ENCODE results near the gene RAP2B. TPM values are rescaled to one million over a fixed set of nuclear protein-coding genes. Genes with fewer than 3 reads are reported as not detected.

The RAP2B gene
- total RNA-seq, 1 donor from 2014 or later: 29.0 TPM

DNA sequence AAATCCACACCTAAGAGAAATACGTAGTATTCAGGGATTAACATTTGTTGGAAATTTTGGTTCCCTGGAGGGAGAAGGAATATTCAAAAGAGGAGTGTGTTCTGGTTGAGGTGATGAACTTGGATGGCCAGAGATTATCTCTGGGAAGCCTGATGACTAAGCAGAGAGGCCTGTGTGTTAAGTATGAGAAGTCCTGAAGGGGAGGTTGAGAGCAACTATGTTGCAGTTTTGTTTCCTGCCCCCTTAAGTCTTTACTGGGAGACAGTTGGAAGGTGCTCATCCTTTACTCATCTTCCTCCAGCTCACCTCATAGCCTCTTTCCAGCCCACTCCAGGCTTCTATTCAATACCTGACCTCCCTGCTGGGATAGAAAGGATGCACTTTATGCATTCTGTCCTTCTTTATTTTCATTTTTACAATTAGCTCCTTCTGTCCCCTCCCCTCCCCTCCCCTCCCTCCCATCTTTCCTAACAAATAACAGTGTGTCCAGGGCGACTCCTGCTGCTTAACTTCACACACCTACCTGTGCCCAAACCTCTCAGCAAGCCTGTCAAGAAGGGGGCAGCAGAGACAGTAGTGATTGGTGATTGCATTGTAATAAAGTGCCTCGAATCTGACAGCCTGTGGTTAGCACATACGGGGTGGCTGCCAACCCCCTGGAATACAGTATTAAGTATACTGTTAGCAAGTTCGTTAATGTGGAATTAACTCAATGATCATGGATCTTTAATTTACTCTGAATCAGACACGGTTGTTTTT is 11.9 kb downstream of the RAP2B start:
- FAIRE-seq: no peak
- Histone ChIP-seq H3K36me3 (ENCODE audit: control insufficient read depth, insufficient read depth, low read length) (peaks cover 2% of the 10 kb centered on the region), H3K27me3 (ENCODE audit: control insufficient read depth, insufficient read depth, low read length) (no peaks in the 10 kb centered on the region), H3K4me3 (ENCODE audit: low read depth, low read length) (no peak overlapping the region)
- TF ChIP-seq, protein P1, sequence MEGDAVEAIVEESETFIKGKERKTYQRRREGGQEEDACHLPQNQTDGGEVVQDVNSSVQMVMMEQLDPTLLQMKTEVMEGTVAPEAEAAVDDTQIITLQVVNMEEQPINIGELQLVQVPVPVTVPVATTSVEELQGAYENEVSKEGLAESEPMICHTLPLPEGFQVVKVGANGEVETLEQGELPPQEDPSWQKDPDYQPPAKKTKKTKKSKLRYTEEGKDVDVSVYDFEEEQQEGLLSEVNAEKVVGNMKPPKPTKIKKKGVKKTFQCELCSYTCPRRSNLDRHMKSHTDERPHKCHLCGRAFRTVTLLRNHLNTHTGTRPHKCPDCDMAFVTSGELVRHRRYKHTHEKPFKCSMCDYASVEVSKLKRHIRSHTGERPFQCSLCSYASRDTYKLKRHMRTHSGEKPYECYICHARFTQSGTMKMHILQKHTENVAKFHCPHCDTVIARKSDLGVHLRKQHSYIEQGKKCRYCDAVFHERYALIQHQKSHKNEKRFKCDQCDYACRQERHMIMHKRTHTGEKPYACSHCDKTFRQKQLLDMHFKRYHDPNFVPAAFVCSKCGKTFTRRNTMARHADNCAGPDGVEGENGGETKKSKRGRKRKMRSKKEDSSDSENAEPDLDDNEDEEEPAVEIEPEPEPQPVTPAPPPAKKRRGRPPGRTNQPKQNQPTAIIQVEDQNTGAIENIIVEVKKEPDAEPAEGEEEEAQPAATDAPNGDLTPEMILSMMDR (IDR thresholded peaks at IDR 0.05; ENCODE audit: insufficient read depth, low read length, severe bottlenecking): no peak
- peak; percentile 43 for DNase-seq (ENCODE audit: low read depth)

DNA sequence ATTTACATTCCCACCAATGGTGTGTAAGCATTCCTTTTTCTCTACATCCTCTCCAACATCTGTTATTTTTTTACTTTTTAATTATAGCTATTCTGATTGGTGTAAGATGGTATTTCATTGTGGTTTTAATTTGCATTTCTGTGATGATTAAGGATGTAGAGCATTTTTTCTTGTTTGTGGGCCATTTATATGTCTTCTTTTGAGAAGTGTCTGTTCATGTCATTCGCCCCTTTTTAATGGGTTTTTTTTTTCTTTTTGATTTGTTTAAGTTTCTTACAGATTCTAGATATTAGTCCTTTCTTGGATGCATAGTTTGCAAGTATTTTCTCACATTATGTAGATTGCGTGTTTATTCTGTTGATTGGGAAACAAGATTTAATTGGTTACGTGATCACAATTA is 14.2 kb downstream of the RAP2B start:
- no peaks in the 10 kb centered on the region for H3K27me3 ChIP-seq (ENCODE audit: control insufficient read depth, insufficient read depth, low read length)
- DNase-seq (ENCODE audit: low read depth): no peak
- no peak overlapping the region for H3K4me3 ChIP-seq (ENCODE audit: low read depth, low read length)
- TF ChIP-seq, protein P1 (IDR thresholded peaks at IDR 0.05; ENCODE audit: insufficient read depth, low read length, severe bottlenecking): no peak
- no peak for FAIRE-seq
- peaks cover 2% of the 10 kb centered on the region for H3K36me3 ChIP-seq (ENCODE audit: control insufficient read depth, insufficient read depth, low read length)

DNA sequence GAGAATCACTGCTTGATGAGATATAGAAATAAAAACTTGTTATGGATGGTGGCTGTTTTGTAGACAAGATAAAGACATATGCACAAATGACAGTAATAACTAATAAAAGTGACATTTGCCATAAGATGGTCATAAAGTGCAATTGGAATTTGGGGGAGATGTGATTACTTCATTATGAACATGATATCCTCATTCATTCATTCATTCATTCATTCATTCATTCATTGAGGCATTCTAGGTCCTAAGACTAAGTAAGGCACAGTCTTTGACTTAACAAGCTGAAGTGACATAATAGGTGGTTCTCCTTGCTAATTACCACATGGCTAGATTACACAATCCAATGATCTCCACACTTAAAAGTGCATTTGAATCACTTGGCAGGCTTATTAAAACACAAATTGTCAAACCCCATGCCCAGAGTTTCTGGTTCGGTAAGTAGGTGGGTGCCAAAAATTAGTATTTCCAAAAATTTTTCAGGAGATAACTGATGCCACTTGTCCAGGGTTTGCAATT is 18.9 kb downstream of the RAP2B start:
- Histone ChIP-seq H3K27me3 (ENCODE audit: control insufficient read depth, insufficient read depth, low read length) (no peaks in the 10 kb centered on the region), H3K4me3 (ENCODE audit: low read depth, low read length) (no peak overlapping the region), H3K36me3 (ENCODE audit: control insufficient read depth, insufficient read depth, low read length) (no peaks in the 10 kb centered on the region)
- no peak for FAIRE-seq
- DNase-seq (ENCODE audit: low read depth): peak; percentile 51
- TF ChIP-seq, protein P1 (IDR thresholded peaks at IDR 0.05; ENCODE audit: insufficient read depth, low read length, severe bottlenecking): no peak

DNA sequence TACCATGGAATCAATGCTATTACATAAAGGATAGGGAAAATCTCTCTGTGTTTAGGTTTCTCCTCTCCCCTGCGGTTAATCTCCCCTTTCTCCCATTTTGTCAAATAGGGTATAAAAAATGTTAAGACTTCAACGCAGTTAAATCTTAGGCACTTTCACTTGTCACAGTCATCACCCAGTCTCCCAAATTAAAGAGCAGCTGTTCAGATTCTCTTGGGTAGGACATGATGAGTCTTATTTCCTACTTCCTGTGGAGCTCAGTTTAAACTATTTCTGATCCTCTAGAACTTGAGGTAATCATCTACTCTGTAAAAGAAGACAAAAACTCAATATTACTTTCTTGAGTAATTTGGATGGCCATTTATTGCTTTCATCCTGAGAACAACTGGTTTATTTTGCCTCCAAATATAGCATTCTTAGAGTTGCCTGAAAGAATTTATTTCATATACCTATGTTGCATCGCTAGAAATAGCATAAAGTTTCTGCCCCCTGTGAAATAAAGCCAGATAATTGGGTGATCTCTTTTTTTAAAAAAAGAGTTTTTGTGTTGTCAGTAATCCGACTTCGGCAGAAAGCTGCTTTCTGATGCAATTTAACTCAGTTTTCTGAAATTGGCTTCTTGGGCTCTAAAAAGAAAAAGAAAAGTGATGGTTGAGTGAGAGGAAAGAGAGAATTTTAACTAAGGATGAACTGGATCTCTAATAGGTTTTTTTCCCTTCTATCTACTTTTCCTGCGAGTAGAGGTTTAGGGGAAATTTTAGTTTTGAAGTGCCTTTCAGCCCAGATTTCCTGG is 20.7 kb downstream of the RAP2B start:
- Histone ChIP-seq H3K27me3 (ENCODE audit: control insufficient read depth, insufficient read depth, low read length) (no peaks in the 10 kb centered on the region), H3K4me3 (ENCODE audit: low read depth, low read length) (no peak overlapping the region), H3K36me3 (ENCODE audit: control insufficient read depth, insufficient read depth, low read length) (no peaks in the 10 kb centered on the region)
- FAIRE-seq (no peak), DNase-seq (ENCODE audit: low read depth) (no peak)
- TF ChIP-seq, protein P1 (IDR thresholded peaks at IDR 0.05; ENCODE audit: insufficient read depth, low read length, severe bottlenecking): no peak

DNA sequence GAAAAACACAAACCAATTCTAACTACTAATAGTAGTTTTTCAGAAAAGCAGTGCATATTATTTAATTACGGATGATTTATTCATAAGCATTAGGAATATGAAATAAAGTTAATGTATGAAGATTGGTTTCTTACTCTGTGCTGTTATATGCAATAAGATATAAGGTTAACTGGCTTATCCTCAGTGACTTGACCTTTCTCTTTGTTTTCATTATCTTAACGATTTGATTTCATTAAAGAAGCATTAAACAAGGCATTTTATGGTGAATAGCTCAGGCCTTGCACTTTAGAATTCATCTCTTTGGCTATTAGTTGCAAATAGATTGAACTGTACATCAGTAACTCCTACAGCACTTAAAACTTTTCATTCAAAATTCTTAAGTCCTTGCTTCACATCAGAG is 28.9 kb downstream of the RAP2B start:
- DNase-seq (ENCODE audit: low read depth) (no peak), FAIRE-seq (no peak)
- H3K4me3 ChIP-seq (ENCODE audit: low read depth, low read length): no peak overlapping the region
- TF ChIP-seq, protein P1 (IDR thresholded peaks at IDR 0.05; ENCODE audit: insufficient read depth, low read length, severe bottlenecking): no peak
- no peaks in the 10 kb centered on the region for H3K27me3 ChIP-seq (ENCODE audit: control insufficient read depth, insufficient read depth, low read length)
- no peaks in the 10 kb centered on the region for H3K36me3 ChIP-seq (ENCODE audit: control insufficient read depth, insufficient read depth, low read length)
